GM12878 (cell line): ENCODE measurements around the gene COA1. TPM values are rescaled to one million over a fixed set of nuclear protein-coding genes. Genes with fewer than 3 reads are reported as not detected.

Experiments
- ATAC-seq: fragments of 200-7000 bp; cut with Tn5 transposase; 3 replicates; pipeline ENCODE4 v1.9.1; 2020; ENCODE audit warnings: mild to moderate bottlenecking, moderate library complexity
- BruUV-seq: library from RNA; stranded (reverse); fragments of 400-500 nt; replicated peaks from 2 replicates; lab custom pipeline; 2021; lab: Mats Ljungman, UMichigan
- CTCF ChIA-PET: fragments of 300-600 bp; sonication (Branson Sonifier 250); formaldehyde crosslinking; extraction: SDS; loops from one replicate; lab custom pipeline; 2021; ENCODE audit warnings: inconsistent platforms; lab: Yijun Ruan, JAX
- POLR2A ChIA-PET: fragments of 350-600 bp; formaldehyde crosslinking; extraction: SDS; loops from one replicate; lab custom pipeline; 2021; ENCODE audit warnings: inconsistent platforms; lab: Charles Lee
- RAD21 ChIA-PET: fragments of 300-600 bp; sonication (Branson Sonifier 250); formaldehyde crosslinking; loops from one replicate; lab custom pipeline; 2023; ENCODE audit warnings: antibody characterized with exemption; ENCODE audit not compliant: unreplicated experiment; lab: Charles Lee
- SMC1A ChIA-PET: fragments of 300-600 bp; sonication (Branson Sonifier 250); formaldehyde crosslinking; loops from one replicate; lab custom pipeline; 2023; ENCODE audit not compliant: unreplicated experiment, uncharacterized antibody; lab: Charles Lee
- DNase-seq: peaks from one replicate; pipeline ENCODE4 v3.0.0-alpha.2; 2011; ENCODE audit warnings: low read depth, low spot score
- FAIRE-seq: peaks from 3 replicates; lab custom pipeline; 2011; peaks lifted over from hg19 to GRCh38; lab: Jason Lieb, UNC
- H2AFZ ChIP-seq: 2 replicates; pipeline ENCODE4 v1.6.0; 2011; ENCODE audit warnings: low read depth, low read length, control low read depth; ENCODE audit not compliant: control insufficient read depth
- H3K27ac ChIP-seq: 2 replicates; pipeline ENCODE4 v1.5.1; 2011; ENCODE audit warnings: control low read depth; ENCODE audit not compliant: control insufficient read depth, insufficient read depth
- H3K27me3 ChIP-seq, 2 experiments: replicated peaks in 1 of 2; 2 replicates each; pipeline versions ENCODE4 v1.6.0 to v1.6.1; 2011; ENCODE audit warnings: low read length in 1 of 2; ENCODE audit not compliant: control insufficient read depth in 2 of 2, insufficient read depth in 2 of 2
- H3K36me3 ChIP-seq, 2 experiments: 2 replicates each; pipeline ENCODE4 v1.5.1; 2011; ENCODE audit warnings: low read length in 1 of 2; ENCODE audit not compliant: control insufficient read depth in 2 of 2, insufficient read depth in 2 of 2
- H3K4me1 ChIP-seq: 2 replicates; pipeline ENCODE4 v1.6.1; 2011; ENCODE audit warnings: mild to moderate bottlenecking, low read length, moderate library complexity, mixed read lengths; ENCODE audit not compliant: control insufficient read depth, insufficient read depth
- H3K4me2 ChIP-seq: 2 replicates; pipeline ENCODE4 v1.6.0; 2011; ENCODE audit warnings: control low read depth; ENCODE audit not compliant: control insufficient read depth, insufficient read depth
- H3K4me3 ChIP-seq: fragments of 200-600 bp; sonication (generic); 2 replicates; pipeline ENCODE4 v1.5.1; 2016
- H3K79me2 ChIP-seq: 2 replicates; pipeline ENCODE4 v1.6.0; 2011; ENCODE audit warnings: low read length; ENCODE audit not compliant: control insufficient read depth, insufficient read depth
- H3K9ac ChIP-seq: 2 replicates; pipeline ENCODE4 v1.8.0; 2011; ENCODE audit warnings: low read length, control low read depth, mixed read lengths; ENCODE audit not compliant: control insufficient read depth, insufficient read depth
- H3K9me3 ChIP-seq: replicated peaks from 3 replicates; pipeline ENCODE4 v1.5.1; 2011; ENCODE audit warnings: mild to moderate bottlenecking, low read length; ENCODE audit not compliant: control insufficient read depth, insufficient read depth
- H4K20me1 ChIP-seq: 2 replicates; pipeline ENCODE4 v1.6.0; 2011; ENCODE audit not compliant: control insufficient read depth, insufficient read depth
- FOS ChIP-seq: IDR thresholded peaks from 3 replicates; pipeline ENCODE4 v1.6.1; 2011; ENCODE audit warnings: borderline replicate concordance; ENCODE audit not compliant: insufficient read length; ENCODE audit errors: extremely low read depth
- FOXK2 ChIP-seq: fragments of 450-650 bp; IDR thresholded peaks from 2 replicates; pipeline ENCODE4 v1.6.1; 2017; ENCODE audit warnings: mild to moderate bottlenecking, moderate library complexity
- KDM1A ChIP-seq: fragments of 200-600 bp; sonication (generic); IDR thresholded peaks from 2 replicates; pipeline ENCODE4 v1.6.1; 2016; ENCODE audit warnings: borderline replicate concordance
- MXI1 ChIP-seq: fragments of 150-350 bp; IDR thresholded peaks from 2 replicates; pipeline ENCODE4 v1.6.1; 2011; ENCODE audit warnings: low read depth, mild to moderate bottlenecking, inconsistent platforms, low read length, improper control_type of control experiment
- NBN ChIP-seq: fragments of 450-650 bp; IDR thresholded peaks from 2 replicates; pipeline ENCODE4 v1.6.1; 2016
- NFXL1 ChIP-seq: fragments of 450-650 bp; IDR thresholded peaks from 2 replicates; pipeline ENCODE4 v1.6.1; 2017; ENCODE audit warnings: antibody characterized with exemption, mild to moderate bottlenecking, borderline replicate concordance
- NFYB ChIP-seq: IDR thresholded peaks from 2 replicates; pipeline ENCODE4 v1.6.1; 2011; ENCODE audit warnings: low read depth, mild to moderate bottlenecking, low read length, improper control_type of control experiment, moderate library complexity; ENCODE audit not compliant: insufficient read depth
- NKRF ChIP-seq: fragments of 450-650 bp; conservative IDR thresholded peaks from 2 replicates; pipeline ENCODE4 v1.6.1; 2017; ENCODE audit warnings: mild to moderate bottlenecking, moderate library complexity
- RELA ChIP-seq: fragments of 450-650 bp; IDR thresholded peaks from 2 replicates; pipeline ENCODE4 v1.8.0; 2014; ENCODE audit warnings: borderline replicate concordance; ENCODE audit not compliant: partially characterized antibody
- RFX5 ChIP-seq: IDR thresholded peaks from 2 replicates; pipeline ENCODE4 v1.6.1; 2011; ENCODE audit warnings: low read depth, low read length, improper control_type of control experiment
- ZSCAN29 ChIP-seq: fragments of 450-650 bp; IDR thresholded peaks from 2 replicates; pipeline ENCODE4 v1.6.1; 2017; ENCODE audit warnings: mild to moderate bottlenecking, moderate library complexity
- WGBS: methylation state at CpG from one replicate; pipeline ENCODE4 v1.1.6; 2016; ENCODE audit warnings: low lambda C conversion rate; ENCODE audit not compliant: insufficient replicate concordance, insufficient coverage; ENCODE audit errors: missing lambda C conversion rate; 5-methylcytosine and 5-hydroxymethylcytosine counted together
- in situ Hi-C: fragments of 300-500 bp; cut with MboI; formaldehyde crosslinking; loops from 9 replicates; pipeline ENCODE4 v1.14.3; 2018; ENCODE audit warnings: mixed read lengths
- intact Hi-C: fragments of 100-400 bp; cut with micrococcal nuclease; formaldehyde crosslinking; loops from one replicate; pipeline ENCODE4 v1.14.2; 2022; ENCODE audit not compliant: unreplicated experiment
- polyA plus RNA-seq, 11 experiments: library from polyadenylated mRNA; depleted of rRNA in 4 of 11; unstranded in 6 of 11; stranded (reverse) in 5 of 11; fragments of >200 nt; fragmentation: Nextera tagmentation in 4 of 11; fragmentation: Illumina TruSeq in 1 of 11; extraction: Ambion mirVana in 4 of 11; extraction: Trizol in 1 of 11; gene quantifications; 1 replicate in 1 of 11; 2 replicates in 10 of 11; pipeline versions ENCODE4 v1.2.1 to v1.2.3, GENCODE V29; 2011 to 2016; ENCODE audit warnings: inconsistent platforms in 2 of 11, missing spikeins in 2 of 11, low read depth in 1 of 11
- total RNA-seq, 4 experiments: library from RNA; depleted of rRNA in 3 of 4; stranded (reverse); fragments of >200 nt in 3 of 4; fragmentation: Illumina TruSeq in 1 of 4; extraction: Trizol in 1 of 4; gene quantifications; 2 replicates each; pipeline versions ENCODE4 v1.2.1 to v1.2.3, GENCODE V29; 2013 to 2021
- TF ChIP-seq, protein P1 (sequence below): IDR thresholded peaks from 2 replicates; pipeline ENCODE4 v1.6.1; 2011; ENCODE audit warnings: low read depth, low read length, improper control_type of control experiment, borderline replicate concordance
- TF ChIP-seq, protein P2 (sequence below): fragments of 450-650 bp; IDR thresholded peaks from 2 replicates; pipeline ENCODE4 v1.6.1; 2014; ENCODE audit warnings: mild to moderate bottlenecking

COA1 gene
- total and polyA plus RNA-seq, 10 of the 15 experiments (the other 5 are each of a cell fraction or from before 2014, with no cell fraction given), result 83.1 to 258 (median 111) TPM

DNA sequence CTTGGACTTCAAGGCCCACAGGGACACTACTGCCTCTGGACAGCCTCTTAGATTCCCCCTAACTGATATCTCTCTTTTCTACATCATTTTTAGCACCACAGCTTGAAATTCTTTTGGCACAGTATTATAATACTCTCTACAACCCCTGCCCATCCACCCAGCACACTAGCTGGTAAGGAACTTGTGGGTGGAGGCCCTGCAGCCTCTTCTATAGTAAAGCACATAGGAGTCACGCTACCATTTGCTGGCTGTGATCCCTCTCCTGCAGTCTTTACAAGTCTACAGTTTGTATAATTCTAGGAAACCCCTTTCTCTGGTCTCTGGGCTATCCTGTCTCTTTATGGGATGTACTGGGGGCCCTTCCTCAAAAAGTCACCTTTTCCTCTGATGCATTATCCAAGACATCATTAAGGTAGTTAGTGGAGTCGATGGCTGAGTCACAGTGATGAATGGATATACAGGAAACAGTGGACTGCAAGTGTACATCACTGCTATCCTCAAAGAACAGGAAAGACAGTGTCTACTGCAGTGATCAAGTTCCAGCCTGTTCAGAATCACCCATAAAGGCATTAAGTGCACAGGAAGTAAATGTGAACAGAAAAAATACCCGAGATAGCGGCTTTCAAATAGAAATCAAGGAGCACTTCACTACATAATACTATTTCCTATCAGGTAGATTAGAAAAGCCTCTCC lies 92.1 kb downstream of the COA1 start:
- Histone ChIP-seq H3K79me2 (no peaks in the 10 kb centered on the region), H3K4me1 (peaks cover 1% of the 10 kb centered on the region; the same call in 1 of the 2 replicates), H3K9me3 (no peaks in the 10 kb centered on the region), H3K4me2 (no peak overlapping the region), H3K36me3 (peaks cover 15 to 54% of the 10 kb centered on the region in 2 experiments), H3K27me3 (no peaks in the 10 kb centered on the region), H4K20me1 (peaks cover 3% of the 10 kb centered on the region; the same call in 1 of the 2 replicates), H3K9ac (no peak overlapping the region), H2AFZ (no peak overlapping the region), H3K4me3 (no peak overlapping the region), H3K27ac (no peak overlapping the region)
- no peak for TF ChIP-seq NFYB
- TF ChIP-seq ZSCAN29, result no peak
- no peak for TF ChIP-seq FOXK2
- no peak for TF ChIP-seq RFX5
- no peak for TF ChIP-seq KDM1A
- TF ChIP-seq, protein P1, sequence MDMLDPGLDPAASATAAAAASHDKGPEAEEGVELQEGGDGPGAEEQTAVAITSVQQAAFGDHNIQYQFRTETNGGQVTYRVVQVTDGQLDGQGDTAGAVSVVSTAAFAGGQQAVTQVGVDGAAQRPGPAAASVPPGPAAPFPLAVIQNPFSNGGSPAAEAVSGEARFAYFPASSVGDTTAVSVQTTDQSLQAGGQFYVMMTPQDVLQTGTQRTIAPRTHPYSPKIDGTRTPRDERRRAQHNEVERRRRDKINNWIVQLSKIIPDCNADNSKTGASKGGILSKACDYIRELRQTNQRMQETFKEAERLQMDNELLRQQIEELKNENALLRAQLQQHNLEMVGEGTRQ, result no peak
- TF ChIP-seq NFXL1, result no peak
- no peak for TF ChIP-seq NBN
- no peak for TF ChIP-seq RELA
- no peak for TF ChIP-seq NKRF
- TF ChIP-seq, protein P2, sequence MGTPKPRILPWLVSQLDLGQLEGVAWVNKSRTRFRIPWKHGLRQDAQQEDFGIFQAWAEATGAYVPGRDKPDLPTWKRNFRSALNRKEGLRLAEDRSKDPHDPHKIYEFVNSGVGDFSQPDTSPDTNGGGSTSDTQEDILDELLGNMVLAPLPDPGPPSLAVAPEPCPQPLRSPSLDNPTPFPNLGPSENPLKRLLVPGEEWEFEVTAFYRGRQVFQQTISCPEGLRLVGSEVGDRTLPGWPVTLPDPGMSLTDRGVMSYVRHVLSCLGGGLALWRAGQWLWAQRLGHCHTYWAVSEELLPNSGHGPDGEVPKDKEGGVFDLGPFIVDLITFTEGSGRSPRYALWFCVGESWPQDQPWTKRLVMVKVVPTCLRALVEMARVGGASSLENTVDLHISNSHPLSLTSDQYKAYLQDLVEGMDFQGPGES, result no peak
- no peak for TF ChIP-seq MXI1
- TF ChIP-seq FOS, result no peak
- CTCF ChIA-PET, result interaction anchor here (1.0 to 3.4 kb wide), 3 partner anchors 10 to 63 kb away, joined by 3 to 12 read pairs (median 12); partner anchors contain the start of gene STK17A
- 87% methylated on average over 4 of the region's 4 CpGs for WGBS
- in situ Hi-C loops, result no loop called here
- intact Hi-C loops, result no loop called here
- POLR2A ChIA-PET, result interaction anchor here (0.6 to 2.4 kb wide), 4 partner anchors 9 to 23 kb away, joined by 3 to 7 read pairs (median 5); no protein-coding TSS in a partner anchor
- DNase-seq (no peak), ATAC-seq (no peak), FAIRE-seq (no peak)
- no TSS peak for BruUV-seq
- SMC1A ChIA-PET, result interaction anchor here (0.7 to 13.8 kb wide), 5 partner anchors 7 to 62 kb away, joined by 3 to 146 read pairs (median 7); no protein-coding TSS in a partner anchor
- RAD21 ChIA-PET, result interaction anchor here (1.4 kb wide), 1 partner anchor 55 kb away, joined by 7 read pairs; the partner anchor contains the start of gene STK17A
